H9 (cell line): ENCODE data around the gene PRKCG. TPM values are rescaled to one million over a fixed set of nuclear protein-coding genes. Genes with fewer than 3 reads are reported as not detected.

ENCODE experiments used
- DNase-seq: peaks from one replicate; pipeline ENCODE4 v3.0.0-alpha.2; 2017
- H2AFZ ChIP-seq: one replicate; pipeline ENCODE4 v1.6.1; 2013; ENCODE audit warnings: mild to moderate bottlenecking, low read length, control low read depth, moderate library complexity
- H2AK5ac ChIP-seq: 2 replicates; pipeline ENCODE4 v1.6.1; 2013; ENCODE audit warnings: low read length, control low read depth, mixed read lengths; ENCODE audit not compliant: insufficient read length
- H2BK120ac ChIP-seq: one replicate; pipeline ENCODE4 v1.6.1; 2013; ENCODE audit warnings: low read depth, mild to moderate bottlenecking, low read length, control low read depth, inconsistent platforms; ENCODE audit not compliant: poor library complexity, severe bottlenecking
- H2BK12ac ChIP-seq: 2 replicates; pipeline ENCODE4 v1.6.1; 2013; ENCODE audit warnings: low read length, control low read depth, mixed read lengths, low read depth; ENCODE audit not compliant: insufficient read length
- H2BK15ac ChIP-seq: 2 replicates; pipeline ENCODE4 v1.6.1; 2013; ENCODE audit warnings: low read depth, low read length, control low read depth
- H2BK20ac ChIP-seq: one replicate; pipeline ENCODE4 v1.6.1; 2013; ENCODE audit warnings: low read depth, mild to moderate bottlenecking, low read length, control low read depth, inconsistent platforms; ENCODE audit not compliant: poor library complexity, severe bottlenecking
- H2BK5ac ChIP-seq: 2 replicates; pipeline ENCODE4 v1.6.1; 2013; ENCODE audit warnings: low read length, control low read depth, mixed read lengths; ENCODE audit not compliant: insufficient read length
- H3K14ac ChIP-seq: 2 replicates; pipeline ENCODE4 v1.6.1; 2013; ENCODE audit warnings: low read length, control low read depth; ENCODE audit not compliant: insufficient read depth
- H3K18ac ChIP-seq: 2 replicates; pipeline ENCODE4 v1.6.1; 2013; ENCODE audit warnings: low read depth, mild to moderate bottlenecking, mixed read lengths, low read length, control low read depth; ENCODE audit not compliant: insufficient read length
- H3K23ac ChIP-seq: 2 replicates; pipeline ENCODE4 v1.6.1; 2013; ENCODE audit warnings: low read length, control low read depth, mixed read lengths, low read depth; ENCODE audit not compliant: insufficient read length
- H3K23me2 ChIP-seq: 2 replicates; pipeline ENCODE4 v1.6.1; 2013; ENCODE audit warnings: low read depth, mild to moderate bottlenecking, mixed read lengths, low read length, control low read depth; ENCODE audit not compliant: insufficient read length, poor library complexity, severe bottlenecking
- H3K27ac ChIP-seq: 2 replicates; pipeline ENCODE4 v1.5.1; 2013; ENCODE audit warnings: low read length, control low read depth, mixed read lengths, low read depth; ENCODE audit not compliant: insufficient read length
- H3K27me3 ChIP-seq: 2 replicates; pipeline ENCODE4 v1.6.1; 2013; ENCODE audit warnings: low read length, control low read depth, inconsistent platforms; ENCODE audit not compliant: insufficient read depth
- H3K4ac ChIP-seq: 2 replicates; pipeline ENCODE4 v1.6.1; 2013; ENCODE audit warnings: low read depth, mild to moderate bottlenecking, control low read depth, inconsistent platforms, low read length, moderate library complexity
- H3K4me1 ChIP-seq: 2 replicates; pipeline ENCODE4 v1.6.1; 2013; ENCODE audit warnings: low read length, control low read depth, inconsistent platforms; ENCODE audit not compliant: insufficient read depth
- H3K4me2 ChIP-seq: 2 replicates; pipeline ENCODE4 v1.6.1; 2013; ENCODE audit warnings: low read length, control low read depth, mixed read lengths; ENCODE audit not compliant: insufficient read length, insufficient read depth
- H3K56ac ChIP-seq: 2 replicates; pipeline ENCODE4 v1.6.1; 2013; ENCODE audit warnings: low read depth, mild to moderate bottlenecking, mixed read lengths, low read length, control low read depth; ENCODE audit not compliant: insufficient read length
- H3K79me1 ChIP-seq: 2 replicates; pipeline ENCODE4 v1.6.1; 2013; ENCODE audit warnings: low read depth, mild to moderate bottlenecking, moderate library complexity, low read length, control low read depth, inconsistent platforms; ENCODE audit not compliant: insufficient read depth, poor library complexity, severe bottlenecking
- H3K79me2 ChIP-seq: 2 replicates; pipeline ENCODE4 v1.6.1; 2013; ENCODE audit warnings: low read length, control low read depth, inconsistent platforms; ENCODE audit not compliant: insufficient read depth
- H3K9ac ChIP-seq: 2 replicates; pipeline ENCODE4 v1.6.1; 2013; ENCODE audit warnings: low read length, control low read depth, mixed read lengths; ENCODE audit not compliant: insufficient read length; ENCODE audit errors: extremely low read depth
- H3K9me3 ChIP-seq: one replicate; pipeline ENCODE4 v1.6.1; 2013; ENCODE audit warnings: low read depth, low read length, inconsistent platforms; ENCODE audit not compliant: control insufficient read depth
- H3T11ph ChIP-seq: one replicate; pipeline ENCODE4 v1.6.1; 2013; ENCODE audit warnings: mild to moderate bottlenecking, low read length, control low read depth, inconsistent platforms
- H4K20me1 ChIP-seq: one replicate; pipeline ENCODE4 v1.6.1; 2013; ENCODE audit not compliant: control insufficient read depth, insufficient read length, insufficient read depth
- H4K5ac ChIP-seq: 2 replicates; pipeline ENCODE4 v1.6.1; 2013; ENCODE audit warnings: low read depth, mild to moderate bottlenecking, mixed read lengths, low read length, control low read depth; ENCODE audit not compliant: insufficient read length
- H4K8ac ChIP-seq: replicated peaks from 2 replicates; pipeline ENCODE4 v1.6.1; 2013; ENCODE audit warnings: low read length, control low read depth, mixed read lengths, low read depth; ENCODE audit not compliant: insufficient read length
- H4K91ac ChIP-seq: 2 replicates; pipeline ENCODE4 v1.6.1; 2013; ENCODE audit warnings: low read depth, mild to moderate bottlenecking, moderate library complexity, mixed read lengths, low read length, control low read depth; ENCODE audit not compliant: insufficient read length
- H3K27ac Mint-ChIP-seq, 3 experiments: 2 replicates in 2 of 3; 3 replicates in 1 of 3; pipeline ENCODE4 v1.8.0; 2020 to 2021; ENCODE audit warnings: mixed read lengths in 3 of 3, mild to moderate bottlenecking in 1 of 3, moderate library complexity in 1 of 3
- H3K27me3 Mint-ChIP-seq: 2 replicates; pipeline ENCODE4 v1.8.0; 2021; ENCODE audit warnings: low read depth, mild to moderate bottlenecking, moderate library complexity, mixed read lengths
- H3K36me3 Mint-ChIP-seq, 3 experiments: 2 replicates in 2 of 3; 3 replicates in 1 of 3; pipeline ENCODE4 v1.8.0; 2020 to 2021; ENCODE audit warnings: low read depth in 3 of 3, mixed read lengths in 3 of 3; ENCODE audit not compliant: insufficient read depth in 1 of 3
- H3K4me1 Mint-ChIP-seq, 2 experiments: 2 replicates each; pipeline ENCODE4 v1.8.0; 2020; ENCODE audit warnings: mixed read lengths in 2 of 2
- H3K4me3 Mint-ChIP-seq, 2 experiments: 2 replicates in 1 of 2; 3 replicates in 1 of 2; pipeline ENCODE4 v1.8.0; 2020 to 2021; ENCODE audit warnings: mild to moderate bottlenecking in 2 of 2, mixed read lengths in 2 of 2, moderate library complexity in 1 of 2
- H3K9me3 Mint-ChIP-seq, 2 experiments: 2 replicates in 1 of 2; 3 replicates in 1 of 2; pipeline ENCODE4 v1.8.0; 2020; ENCODE audit warnings: mild to moderate bottlenecking in 2 of 2, mixed read lengths in 2 of 2, moderate library complexity in 1 of 2
- WGBS: extraction: QIAGEN DNeasy Blood & Tissue Kit; methylation state at CpG from one replicate; pipeline ENCODE4 v1.1.7; 2013; ENCODE audit warnings: missing lambda C conversion rate, low lambda C conversion rate, mixed read lengths; ENCODE audit not compliant: insufficient read length; ENCODE audit errors: extremely low coverage; 5-methylcytosine and 5-hydroxymethylcytosine counted together
- total RNA-seq: library from RNA; stranded (reverse); gene quantifications from 2 replicates; pipeline ENCODE4 v1.2.1, GENCODE V29; 2021
- TF ChIP-seq, protein P1 (sequence below): fragments of 200-600 bp; sonication (generic); conservative IDR thresholded peaks from 3 replicates; pipeline ENCODE4 v1.8.0; 2021; ENCODE audit warnings: antibody characterized with exemption, mild to moderate bottlenecking

PRKCG gene
- total RNA-seq, 1 experiment from 2014 or later, result 8.8 TPM

DNA sequence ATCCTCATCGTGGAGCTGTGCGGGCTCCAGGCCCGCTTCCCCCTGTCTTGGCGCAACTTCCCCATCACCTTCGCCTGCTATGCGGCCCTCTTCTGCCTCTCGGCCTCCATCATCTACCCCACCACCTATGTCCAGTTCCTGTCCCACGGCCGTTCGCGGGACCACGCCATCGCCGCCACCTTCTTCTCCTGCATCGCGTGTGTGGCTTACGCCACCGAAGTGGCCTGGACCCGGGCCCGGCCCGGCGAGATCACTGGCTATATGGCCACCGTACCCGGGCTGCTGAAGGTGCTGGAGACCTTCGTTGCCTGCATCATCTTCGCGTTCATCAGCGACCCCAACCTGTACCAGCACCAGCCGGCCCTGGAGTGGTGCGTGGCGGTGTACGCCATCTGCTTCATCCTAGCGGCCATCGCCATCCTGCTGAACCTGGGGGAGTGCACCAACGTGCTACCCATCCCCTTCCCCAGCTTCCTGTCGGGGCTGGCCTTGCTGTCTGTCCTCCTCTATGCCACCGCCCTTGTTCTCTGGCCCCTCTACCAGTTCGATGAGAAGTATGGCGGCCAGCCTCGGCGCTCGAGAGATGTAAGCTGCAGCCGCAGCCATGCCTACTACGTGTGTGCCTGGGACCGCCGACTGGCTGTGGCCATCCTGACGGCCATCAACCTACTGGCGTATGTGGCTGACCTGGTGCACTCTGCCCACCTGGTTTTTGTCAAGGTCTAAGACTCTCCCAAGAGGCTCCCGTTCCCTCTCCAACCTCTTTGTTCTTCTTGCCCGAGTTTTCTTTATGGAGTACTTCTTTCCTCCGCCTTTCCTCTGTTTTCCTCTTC is 8.0 kb upstream of the PRKCG start:
- Mint-ChIP-seq H3K27ac (peak overlapping the region in 2 of 3 experiments; percentile 59 to 76; a peak in 4 of 7 replicates), H3K4me3 (no peak overlapping the region; a peak in 2 of 5 replicates), H3K4me1 (peaks cover 24 to 36% of the 10 kb centered on the region in 2 experiments), H3K36me3 (peaks cover 28 to 49% (median 48%) of the 10 kb centered on the region in 3 experiments; a peak in 6 of 7 replicates), H3K27me3 (no peaks in the 10 kb centered on the region), H3K9me3 (no peaks in the 10 kb centered on the region)
- Histone ChIP-seq H3K79me1 (no peaks in the 10 kb centered on the region), H3K14ac (no peak overlapping the region), H4K8ac (no peak overlapping the region), H3K27ac (no peak overlapping the region), H3K23ac (no peak overlapping the region), H3K4me1 (no peaks in the 10 kb centered on the region; the same call in 1 of the 2 replicates), H2AFZ (no peak overlapping the region), H2BK5ac (no peak overlapping the region), H3K27me3 (no peaks in the 10 kb centered on the region), H3K4ac (no peak overlapping the region), H2BK120ac (no peak overlapping the region), H3T11ph (no peak overlapping the region), H3K79me2 (peaks cover 2% of the 10 kb centered on the region; the same call in 1 of the 2 replicates), H4K91ac (no peak overlapping the region), H3K9ac (no peak overlapping the region), H3K9me3 (no peaks in the 10 kb centered on the region), H2BK20ac (no peak overlapping the region), H3K56ac (no peak overlapping the region), H3K23me2 (peaks cover 4% of the 10 kb centered on the region), H3K4me2 (no peak overlapping the region), H3K18ac (no peak overlapping the region), H2BK12ac (no peak overlapping the region), H2AK5ac (no peak overlapping the region), H4K5ac (no peak overlapping the region), H4K20me1 (no peaks in the 10 kb centered on the region), H2BK15ac (no peak overlapping the region)
- WGBS, result no CpG with 5 or more reads among the region's 51 CpGs
- DNase-seq, result no peak
- TF ChIP-seq, protein P1, sequence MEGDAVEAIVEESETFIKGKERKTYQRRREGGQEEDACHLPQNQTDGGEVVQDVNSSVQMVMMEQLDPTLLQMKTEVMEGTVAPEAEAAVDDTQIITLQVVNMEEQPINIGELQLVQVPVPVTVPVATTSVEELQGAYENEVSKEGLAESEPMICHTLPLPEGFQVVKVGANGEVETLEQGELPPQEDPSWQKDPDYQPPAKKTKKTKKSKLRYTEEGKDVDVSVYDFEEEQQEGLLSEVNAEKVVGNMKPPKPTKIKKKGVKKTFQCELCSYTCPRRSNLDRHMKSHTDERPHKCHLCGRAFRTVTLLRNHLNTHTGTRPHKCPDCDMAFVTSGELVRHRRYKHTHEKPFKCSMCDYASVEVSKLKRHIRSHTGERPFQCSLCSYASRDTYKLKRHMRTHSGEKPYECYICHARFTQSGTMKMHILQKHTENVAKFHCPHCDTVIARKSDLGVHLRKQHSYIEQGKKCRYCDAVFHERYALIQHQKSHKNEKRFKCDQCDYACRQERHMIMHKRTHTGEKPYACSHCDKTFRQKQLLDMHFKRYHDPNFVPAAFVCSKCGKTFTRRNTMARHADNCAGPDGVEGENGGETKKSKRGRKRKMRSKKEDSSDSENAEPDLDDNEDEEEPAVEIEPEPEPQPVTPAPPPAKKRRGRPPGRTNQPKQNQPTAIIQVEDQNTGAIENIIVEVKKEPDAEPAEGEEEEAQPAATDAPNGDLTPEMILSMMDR, result no peak
